C4-2B (cell line): ENCODE measurements around the gene PRR14.
A peak's percentile ranks its signal among the peaks of the same experiment; 100 is the strongest.
"Not testable (repeated sequence)": the region's sequence is repeated elsewhere in the genome, so short reads cannot be mapped to it uniquely, and the experiment has no call there.

Source experiments
- H3K27ac ChIP-seq: fragments of 450-650 bp; 2 replicates; pipeline ENCODE4 v1.5.1; 2017
- ZFX ChIP-seq: fragments of 450-650 bp; IDR thresholded peaks from 2 replicates; pipeline ENCODE4 v1.6.1; 2017
- TF ChIP-seq, protein P1 (sequence below): fragments of 450-650 bp; conservative IDR thresholded peaks from 2 replicates; pipeline ENCODE4 v1.5.1; 2017; ENCODE audit warnings: mild to moderate bottlenecking

The PRR14 gene

DNA sequence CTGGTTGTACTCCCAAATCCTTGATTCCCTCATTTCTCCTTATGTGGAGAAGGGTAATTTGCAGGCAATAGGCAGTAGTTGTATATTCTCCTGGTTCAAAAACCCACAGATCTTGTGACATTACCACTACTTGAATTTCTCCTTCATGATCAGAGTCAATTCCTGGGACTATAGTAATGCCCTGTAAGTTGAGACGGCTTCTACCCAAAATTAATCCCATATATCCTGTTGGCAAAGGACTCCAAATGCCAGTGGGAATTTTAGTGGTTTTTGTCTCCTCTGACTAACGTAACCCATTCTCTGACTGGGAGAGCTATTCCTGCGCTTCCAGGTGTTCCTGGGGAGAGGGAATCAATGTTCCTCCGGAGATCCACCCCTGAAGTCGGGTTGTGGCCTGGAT is 29.0 kb upstream of the PRR14 start:
- TF ChIP-seq, protein P1, sequence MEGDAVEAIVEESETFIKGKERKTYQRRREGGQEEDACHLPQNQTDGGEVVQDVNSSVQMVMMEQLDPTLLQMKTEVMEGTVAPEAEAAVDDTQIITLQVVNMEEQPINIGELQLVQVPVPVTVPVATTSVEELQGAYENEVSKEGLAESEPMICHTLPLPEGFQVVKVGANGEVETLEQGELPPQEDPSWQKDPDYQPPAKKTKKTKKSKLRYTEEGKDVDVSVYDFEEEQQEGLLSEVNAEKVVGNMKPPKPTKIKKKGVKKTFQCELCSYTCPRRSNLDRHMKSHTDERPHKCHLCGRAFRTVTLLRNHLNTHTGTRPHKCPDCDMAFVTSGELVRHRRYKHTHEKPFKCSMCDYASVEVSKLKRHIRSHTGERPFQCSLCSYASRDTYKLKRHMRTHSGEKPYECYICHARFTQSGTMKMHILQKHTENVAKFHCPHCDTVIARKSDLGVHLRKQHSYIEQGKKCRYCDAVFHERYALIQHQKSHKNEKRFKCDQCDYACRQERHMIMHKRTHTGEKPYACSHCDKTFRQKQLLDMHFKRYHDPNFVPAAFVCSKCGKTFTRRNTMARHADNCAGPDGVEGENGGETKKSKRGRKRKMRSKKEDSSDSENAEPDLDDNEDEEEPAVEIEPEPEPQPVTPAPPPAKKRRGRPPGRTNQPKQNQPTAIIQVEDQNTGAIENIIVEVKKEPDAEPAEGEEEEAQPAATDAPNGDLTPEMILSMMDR = no peak
- TF ChIP-seq ZFX = no peak
- no peak overlapping the region for H3K27ac ChIP-seq

GRCh38 chr16:30622455-30623032 is 28.2 kb upstream of the PRR14 start:
- no peak overlapping the region for H3K27ac ChIP-seq
- TF ChIP-seq, protein P1 = no peak
- TF ChIP-seq ZFX = no peak

GRCh38 chr16:30623536-30624283 is 27.1 kb upstream of the PRR14 start:
- no peak for TF ChIP-seq ZFX
- TF ChIP-seq, protein P1 = no peak
- no peak overlapping the region for H3K27ac ChIP-seq

- no peak overlapping the region for H3K27ac ChIP-seq
- TF ChIP-seq, protein P1 = no peak
- TF ChIP-seq ZFX = no peak
These were observed 24.5 kb upstream of the PRR14 start for GRCh38 chr16:30626236-30626635.

DNA sequence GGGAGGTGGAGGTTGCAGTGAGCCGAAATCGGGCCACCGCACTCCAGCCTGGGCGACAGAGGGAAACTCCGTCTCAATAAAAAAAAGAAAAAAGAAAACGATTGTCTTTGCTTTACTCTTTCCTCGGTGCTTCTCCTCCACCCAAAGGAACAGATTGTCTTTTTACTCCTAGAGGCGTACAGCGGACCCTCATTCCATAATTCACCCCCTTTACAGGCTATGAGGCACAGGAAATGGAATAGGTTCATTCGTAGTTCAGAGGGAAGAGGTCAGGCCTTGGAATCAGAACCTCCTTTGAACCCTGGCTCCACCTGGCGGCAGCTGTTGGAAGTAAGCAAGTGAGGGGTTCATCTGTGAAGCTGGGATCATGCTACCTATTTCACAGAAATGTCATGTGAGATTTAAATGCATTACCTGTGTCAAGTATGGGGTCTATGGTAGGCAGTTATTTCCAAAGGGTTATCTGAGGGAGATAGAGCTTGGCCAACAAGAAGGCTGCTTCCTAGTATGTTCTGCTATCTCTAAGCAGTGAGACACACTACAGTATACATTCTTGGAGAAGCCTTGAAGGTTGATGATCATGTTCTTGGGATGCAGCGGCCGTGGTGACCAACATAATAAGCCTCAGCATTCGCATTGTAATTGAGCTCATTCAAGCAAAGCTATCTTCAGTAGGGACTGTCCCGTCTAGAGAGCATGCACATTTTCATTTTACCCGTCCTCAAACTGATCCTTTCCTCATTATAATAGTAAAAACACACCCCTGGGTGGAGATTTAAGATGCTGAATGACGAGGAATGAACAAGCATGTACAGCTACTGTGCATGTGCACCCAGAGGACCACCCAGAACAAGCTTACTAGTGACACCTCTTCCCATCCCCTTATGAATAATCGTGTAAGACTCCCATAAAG is 21.9 kb upstream of the PRR14 start:
- TF ChIP-seq, protein P1 = peak; percentile 93
- TF ChIP-seq ZFX = no peak
- H3K27ac ChIP-seq = no peak overlapping the region

- not testable (repeated sequence) for H3K27ac ChIP-seq
These were observed 18.3 kb upstream of the PRR14 start for GRCh38 chr16:30632454-30632853.

DNA sequence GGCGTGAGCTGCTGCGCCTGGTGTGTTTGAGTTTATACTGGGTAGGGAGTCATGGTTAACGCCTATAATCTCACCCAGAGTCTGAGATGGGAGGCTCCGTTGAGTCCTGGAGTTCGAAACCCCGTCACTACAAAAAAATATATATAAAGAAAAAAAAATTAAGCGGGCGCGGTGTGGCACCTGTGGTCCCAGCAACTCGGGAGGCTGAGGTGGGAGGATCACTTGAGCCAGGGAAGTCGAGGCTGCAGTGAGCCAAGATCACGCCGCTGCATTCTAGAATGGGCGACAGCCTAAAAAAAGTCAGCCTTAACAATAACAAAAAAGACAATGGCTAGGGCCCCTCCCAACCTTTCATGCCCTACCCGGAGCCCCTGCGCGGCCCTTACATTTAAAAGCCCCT is 17.2 kb upstream of the PRR14 start:
- H3K27ac ChIP-seq = peak overlapping the region; percentile 83

More for the DNA sequence above, 17.2 kb upstream of the PRR14 start:
- TF ChIP-seq, protein P1 = no peak
- no peak for TF ChIP-seq ZFX
